Activated naive CD4-positive, alpha-beta T cell treated with anti-CD3 and anti-CD28 coated beads, Interleukin-2, amount 50 U/mL, for 24 hours (primary cell): ENCODE results near the gene TAAR5.
"Not testable (repeated sequence)": the region's sequence is repeated elsewhere in the genome, so short reads cannot be mapped to it uniquely, and the experiment has no call there.

Source experiments
- H3K27ac Mint-ChIP-seq: one replicate; pipeline ENCODE4 v1.8.0; 2021; ENCODE audit warnings: mild to moderate bottlenecking, mixed read lengths
- H3K27me3 Mint-ChIP-seq: one replicate; pipeline ENCODE4 v1.8.0; 2021; ENCODE audit warnings: mixed read lengths
- H3K36me3 Mint-ChIP-seq: one replicate; pipeline ENCODE4 v1.8.0; 2021; ENCODE audit warnings: mixed read lengths
- H3K4me1 Mint-ChIP-seq: one replicate; pipeline ENCODE4 v1.8.0; 2021; ENCODE audit warnings: mixed read lengths
- H3K4me3 Mint-ChIP-seq: one replicate; pipeline ENCODE4 v1.8.0; 2021; ENCODE audit warnings: mild to moderate bottlenecking, mixed read lengths
- H3K9me3 Mint-ChIP-seq: one replicate; pipeline ENCODE4 v1.8.0; 2021; ENCODE audit warnings: mixed read lengths

The TAAR5 gene

GRCh38 chr6:132589454-132589853 is at the start of gene TAAR5:
TSS of gene TAAR5 (minus strand) at chr6:132589741. CDS start at chr6:132589686, 55 bp downstream.
- H3K27me3 Mint-ChIP-seq, result peaks cover 20% of the 10 kb centered on the region
- H3K27ac Mint-ChIP-seq, result no peak within 1 kb of the TSS
- no peaks in the 10 kb centered on the region for H3K9me3 Mint-ChIP-seq
- no peaks in the 10 kb centered on the region for H3K4me1 Mint-ChIP-seq
- no peak within 1 kb of the TSS for H3K4me3 Mint-ChIP-seq
- no peaks in the 10 kb centered on the region for H3K36me3 Mint-ChIP-seq

- H3K27me3 Mint-ChIP-seq, result peaks cover 26% of the 10 kb centered on the region
- not testable (repeated sequence) for H3K4me1 Mint-ChIP-seq, H3K9me3 Mint-ChIP-seq, H3K4me3 Mint-ChIP-seq, H3K27ac Mint-ChIP-seq, H3K36me3 Mint-ChIP-seq
These were observed 47.6 kb upstream of the TAAR5 start for GRCh38 chr6:132637135-132637534.

GRCh38 chr6:132635906-132636305 is 46.4 kb upstream of the TAAR5 start:
- not testable (repeated sequence) for H3K4me3 Mint-ChIP-seq, H3K9me3 Mint-ChIP-seq, H3K27ac Mint-ChIP-seq, H3K4me1 Mint-ChIP-seq, H3K36me3 Mint-ChIP-seq
- H3K27me3 Mint-ChIP-seq, result peaks cover 29% of the 10 kb centered on the region

DNA sequence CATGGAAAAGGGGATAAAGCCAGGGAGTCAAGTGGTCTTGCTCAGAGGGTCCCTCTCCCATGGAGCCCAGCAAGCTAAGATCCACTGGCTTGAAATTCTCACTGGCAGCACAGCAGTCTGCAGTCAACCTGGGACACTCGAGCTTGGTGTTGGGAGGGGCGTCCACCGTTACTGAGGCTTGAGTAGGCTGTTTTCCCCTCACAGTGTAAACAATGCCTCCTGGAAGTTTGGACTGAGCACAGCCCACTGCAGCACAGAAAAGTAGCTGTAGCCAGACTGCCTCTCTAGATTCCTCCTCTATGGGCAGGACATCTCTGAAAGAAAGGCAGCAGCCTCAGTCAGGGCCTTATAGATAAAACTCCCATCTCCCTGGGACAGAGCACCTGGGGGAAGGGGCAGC is 45.7 kb upstream of the TAAR5 start:
- H3K27ac Mint-ChIP-seq, H3K36me3 Mint-ChIP-seq, H3K4me1 Mint-ChIP-seq, H3K9me3 Mint-ChIP-seq, H3K4me3 Mint-ChIP-seq: not testable (repeated sequence)
- H3K27me3 Mint-ChIP-seq, result peaks cover 29% of the 10 kb centered on the region

- Mint-ChIP-seq H3K27me3 (peaks cover 27% of the 10 kb centered on the region), H3K36me3 (no peaks in the 10 kb centered on the region), H3K4me1 (no peaks in the 10 kb centered on the region), H3K4me3 (no peak overlapping the region), H3K27ac (no peak overlapping the region), H3K9me3 (no peaks in the 10 kb centered on the region)
These were observed 45.3 kb upstream of the TAAR5 start for GRCh38 chr6:132634796-132635195.

- no peaks in the 10 kb centered on the region for H3K4me1 Mint-ChIP-seq
- H3K36me3 Mint-ChIP-seq, result no peaks in the 10 kb centered on the region
- no peak overlapping the region for H3K27ac Mint-ChIP-seq
- no peaks in the 10 kb centered on the region for H3K9me3 Mint-ChIP-seq
- H3K4me3 Mint-ChIP-seq, result no peak overlapping the region
- peaks cover 30% of the 10 kb centered on the region for H3K27me3 Mint-ChIP-seq
These were observed 43.8 kb upstream of the TAAR5 start for GRCh38 chr6:132633362-132633761.

GRCh38 chr6:132624175-132624574 is 34.6 kb upstream of the TAAR5 start, which contains the start of gene TAAR2:
TSS of gene TAAR2 (minus strand) at chr6:132624275. CDS start at chr6:132624275, 0 bp downstream.
- H3K27me3 Mint-ChIP-seq, result peaks cover 5% of the 10 kb centered on the region

GRCh38 chr6:132623106-132623845 is 33.7 kb upstream of the TAAR5 start:
- H3K36me3 Mint-ChIP-seq, result no peaks in the 10 kb centered on the region
- no peak overlapping the region for H3K27ac Mint-ChIP-seq
- no peaks in the 10 kb centered on the region for H3K4me1 Mint-ChIP-seq
- H3K27me3 Mint-ChIP-seq, result peaks cover 6% of the 10 kb centered on the region
- no peak overlapping the region for H3K4me3 Mint-ChIP-seq
- no peaks in the 10 kb centered on the region for H3K9me3 Mint-ChIP-seq

More at GRCh38 chr6:132624175-132624574, 34.6 kb upstream of the TAAR5 start, which contains the start of gene TAAR2:
- no peaks in the 10 kb centered on the region for H3K4me1 Mint-ChIP-seq
- no peak within 1 kb of the TSS for H3K27ac Mint-ChIP-seq
- H3K9me3 Mint-ChIP-seq, result no peaks in the 10 kb centered on the region
- no peak within 1 kb of the TSS for H3K4me3 Mint-ChIP-seq
- H3K36me3 Mint-ChIP-seq, result no peaks in the 10 kb centered on the region

DNA sequence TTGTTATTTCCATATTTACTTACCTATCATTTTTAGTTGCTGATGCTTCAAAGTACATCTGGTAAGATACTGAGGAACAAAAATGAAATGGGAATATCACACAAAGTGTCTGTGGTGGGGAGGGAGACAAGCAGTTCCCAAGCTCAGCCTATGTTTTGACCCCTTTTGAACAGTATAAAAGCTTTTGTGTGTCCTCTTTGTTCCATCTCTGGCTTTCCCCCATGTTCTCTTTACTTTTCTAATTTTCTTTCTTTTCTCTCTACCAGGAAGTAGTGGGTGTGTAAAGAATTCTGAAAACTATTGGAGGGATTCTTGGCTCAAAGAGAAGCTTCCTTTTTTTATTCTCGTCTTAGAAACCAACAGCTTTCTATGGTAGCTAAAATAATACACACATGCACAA is 27.1 kb upstream of the TAAR5 start:
- Mint-ChIP-seq H3K27ac (no peak overlapping the region), H3K36me3 (no peaks in the 10 kb centered on the region), H3K9me3 (no peaks in the 10 kb centered on the region), H3K27me3 (peaks cover 5% of the 10 kb centered on the region), H3K4me3 (no peak overlapping the region), H3K4me1 (no peaks in the 10 kb centered on the region)

DNA sequence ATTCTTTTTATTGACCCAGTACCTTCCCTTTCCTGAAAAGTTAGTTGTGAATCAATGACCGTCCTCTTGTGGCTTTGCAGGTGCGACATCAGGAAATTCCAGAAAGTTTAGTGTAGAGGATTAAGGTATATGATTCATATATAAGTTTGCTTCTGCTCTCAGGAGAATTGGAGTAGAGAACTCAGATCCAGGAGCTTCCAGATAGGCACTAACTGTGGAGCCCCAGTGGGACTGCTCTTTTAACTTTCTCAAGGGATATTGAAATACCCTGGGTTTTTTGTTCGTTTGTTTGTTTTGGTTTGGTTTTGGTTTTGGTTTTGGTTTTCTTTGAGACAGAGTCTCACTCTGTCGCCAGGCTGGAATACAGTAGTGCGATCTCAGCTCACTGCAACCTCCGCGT is 25.0 kb upstream of the TAAR5 start:
- H3K36me3 Mint-ChIP-seq, result no peaks in the 10 kb centered on the region
- peak overlapping the region; percentile 66 for H3K4me3 Mint-ChIP-seq
- no peaks in the 10 kb centered on the region for H3K4me1 Mint-ChIP-seq
- H3K27me3 Mint-ChIP-seq, result peaks cover 5% of the 10 kb centered on the region
- no peaks in the 10 kb centered on the region for H3K9me3 Mint-ChIP-seq
- H3K27ac Mint-ChIP-seq, result no peak overlapping the region

DNA sequence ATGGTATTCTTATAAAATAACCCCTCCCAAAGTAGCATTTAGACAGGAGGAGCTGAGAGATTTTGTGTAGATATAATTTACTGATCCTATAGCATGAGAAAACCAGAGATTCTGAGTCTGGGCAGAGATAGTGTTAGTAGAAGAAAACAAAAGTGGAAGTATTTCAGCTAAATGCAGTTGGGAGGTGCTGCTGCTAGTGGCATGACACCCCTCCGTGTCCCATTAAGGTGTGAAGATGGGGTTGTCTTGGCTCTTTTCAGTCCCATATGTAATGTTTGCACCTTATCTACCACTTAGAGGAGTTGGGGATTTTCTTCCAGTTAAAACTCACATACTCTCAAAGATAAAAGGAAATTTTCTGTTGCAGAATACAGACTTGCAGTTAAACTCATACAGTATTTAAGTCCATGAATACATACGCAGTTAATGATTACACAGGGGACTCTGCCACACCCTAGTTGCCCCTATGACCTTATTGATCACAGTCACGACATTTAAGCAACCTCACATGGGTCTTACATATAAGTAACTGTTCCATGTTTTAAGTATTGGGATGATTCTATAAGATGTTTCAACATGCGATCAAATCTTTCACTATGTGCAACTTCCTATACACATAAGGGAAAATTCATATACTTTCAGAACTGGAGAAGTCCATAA is 23.0 kb upstream of the TAAR5 start:
- H3K27me3 Mint-ChIP-seq, result peaks cover 4% of the 10 kb centered on the region
- no peak overlapping the region for H3K4me3 Mint-ChIP-seq
- no peaks in the 10 kb centered on the region for H3K9me3 Mint-ChIP-seq
- H3K27ac Mint-ChIP-seq, result no peak overlapping the region
- no peaks in the 10 kb centered on the region for H3K4me1 Mint-ChIP-seq
- no peaks in the 10 kb centered on the region for H3K36me3 Mint-ChIP-seq

- no peaks in the 10 kb centered on the region for H3K36me3 Mint-ChIP-seq
- H3K9me3 Mint-ChIP-seq, result no peaks in the 10 kb centered on the region
- H3K4me1 Mint-ChIP-seq, result no peaks in the 10 kb centered on the region
- peaks cover 4% of the 10 kb centered on the region for H3K27me3 Mint-ChIP-seq
- no peak overlapping the region for H3K27ac Mint-ChIP-seq
- no peak overlapping the region for H3K4me3 Mint-ChIP-seq
These were observed 22.1 kb upstream of the TAAR5 start for GRCh38 chr6:132611616-132612015.

- H3K27ac Mint-ChIP-seq, result no peak overlapping the region
- H3K9me3 Mint-ChIP-seq, result no peaks in the 10 kb centered on the region
- no peaks in the 10 kb centered on the region for H3K36me3 Mint-ChIP-seq
- no peak overlapping the region for H3K4me3 Mint-ChIP-seq
- no peaks in the 10 kb centered on the region for H3K4me1 Mint-ChIP-seq
- H3K27me3 Mint-ChIP-seq, result no peaks in the 10 kb centered on the region
These were observed 18.1 kb upstream of the TAAR5 start for GRCh38 chr6:132607544-132608233.

DNA sequence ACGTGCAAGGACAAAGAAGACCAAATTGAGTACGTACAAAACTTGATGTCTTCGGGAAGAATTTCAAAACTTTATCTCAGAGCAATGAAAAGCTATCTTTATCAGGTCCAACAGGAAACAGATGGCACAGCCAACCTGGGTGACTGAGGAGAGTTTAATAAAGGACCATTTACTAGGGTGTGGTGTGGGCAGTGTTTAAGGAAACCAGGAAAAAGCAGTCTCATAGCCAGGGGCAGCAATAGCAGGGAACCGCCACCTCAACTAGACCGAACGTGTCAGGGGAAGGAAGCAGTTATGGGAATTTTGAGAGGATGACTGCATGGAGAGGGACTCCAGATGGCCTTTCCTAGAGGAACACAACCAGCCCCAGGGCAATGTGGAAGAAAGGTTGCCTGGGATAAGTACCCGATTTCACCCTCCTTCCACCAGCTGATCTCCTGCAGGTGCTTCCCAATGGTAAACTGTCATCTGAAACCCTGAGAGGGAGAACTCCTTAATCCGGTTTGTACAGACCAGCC is 15.2 kb upstream of the TAAR5 start:
- Mint-ChIP-seq H3K27ac (no peak overlapping the region), H3K36me3 (no peaks in the 10 kb centered on the region), H3K9me3 (no peaks in the 10 kb centered on the region), H3K27me3 (peaks cover 6% of the 10 kb centered on the region), H3K4me1 (no peaks in the 10 kb centered on the region), H3K4me3 (no peak overlapping the region)

DNA sequence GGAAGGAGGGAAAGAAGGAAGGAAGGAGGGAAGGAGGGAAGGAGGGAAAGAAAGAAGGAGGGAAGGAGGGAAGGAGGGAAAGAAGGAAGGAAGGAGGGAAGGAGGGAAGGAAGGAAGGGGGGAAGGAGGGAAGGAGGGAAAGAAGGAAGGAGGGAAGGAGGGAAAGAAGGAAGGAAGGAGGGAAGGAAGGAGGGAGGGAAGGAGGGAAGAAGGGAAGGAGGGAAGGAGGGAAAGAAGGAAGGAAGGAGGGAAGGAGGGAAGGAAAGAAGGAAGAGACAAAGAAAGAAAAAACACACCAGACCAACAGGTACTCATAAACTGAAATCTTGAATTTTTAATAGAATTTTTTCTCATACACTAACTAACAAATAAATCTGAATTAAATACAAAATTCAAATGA is 11.4 kb upstream of the TAAR5 start:
- H3K4me1 Mint-ChIP-seq, H3K4me3 Mint-ChIP-seq, H3K9me3 Mint-ChIP-seq, H3K36me3 Mint-ChIP-seq, H3K27ac Mint-ChIP-seq: not testable (repeated sequence)
- peaks cover 13% of the 10 kb centered on the region for H3K27me3 Mint-ChIP-seq

- H3K4me1 Mint-ChIP-seq, result no peaks in the 10 kb centered on the region
- no peak overlapping the region for H3K4me3 Mint-ChIP-seq
- no peaks in the 10 kb centered on the region for H3K9me3 Mint-ChIP-seq
- H3K36me3 Mint-ChIP-seq, result no peaks in the 10 kb centered on the region
- H3K27ac Mint-ChIP-seq, result no peak overlapping the region
- peaks cover 15% of the 10 kb centered on the region for H3K27me3 Mint-ChIP-seq
These were observed 8.9 kb upstream of the TAAR5 start for GRCh38 chr6:132598473-132598872.
